Measurements from ENCODE around the gene FOXRED1.

FOXRED1 gene

GRCh38 chr11:126281666-126282175, 12.8 kb downstream of the FOXRED1 start:
- no peaks in the 10 kb centered on the region for H3K9me3 ChIP-seq (ENCODE audit: control insufficient read depth, insufficient read depth, low read length)
- TF ChIP-seq, protein P1, sequence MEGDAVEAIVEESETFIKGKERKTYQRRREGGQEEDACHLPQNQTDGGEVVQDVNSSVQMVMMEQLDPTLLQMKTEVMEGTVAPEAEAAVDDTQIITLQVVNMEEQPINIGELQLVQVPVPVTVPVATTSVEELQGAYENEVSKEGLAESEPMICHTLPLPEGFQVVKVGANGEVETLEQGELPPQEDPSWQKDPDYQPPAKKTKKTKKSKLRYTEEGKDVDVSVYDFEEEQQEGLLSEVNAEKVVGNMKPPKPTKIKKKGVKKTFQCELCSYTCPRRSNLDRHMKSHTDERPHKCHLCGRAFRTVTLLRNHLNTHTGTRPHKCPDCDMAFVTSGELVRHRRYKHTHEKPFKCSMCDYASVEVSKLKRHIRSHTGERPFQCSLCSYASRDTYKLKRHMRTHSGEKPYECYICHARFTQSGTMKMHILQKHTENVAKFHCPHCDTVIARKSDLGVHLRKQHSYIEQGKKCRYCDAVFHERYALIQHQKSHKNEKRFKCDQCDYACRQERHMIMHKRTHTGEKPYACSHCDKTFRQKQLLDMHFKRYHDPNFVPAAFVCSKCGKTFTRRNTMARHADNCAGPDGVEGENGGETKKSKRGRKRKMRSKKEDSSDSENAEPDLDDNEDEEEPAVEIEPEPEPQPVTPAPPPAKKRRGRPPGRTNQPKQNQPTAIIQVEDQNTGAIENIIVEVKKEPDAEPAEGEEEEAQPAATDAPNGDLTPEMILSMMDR (IDR thresholded peaks at IDR 0.05; ENCODE audit: low read depth, low read length, poor library complexity, severe bottlenecking), result no peak
- TF ChIP-seq EZH2phosphoT487 (IDR thresholded peaks at IDR 0.05; ENCODE audit: borderline replicate concordance, low read length), result no peak
- H3K36me3 ChIP-seq (ENCODE audit: control insufficient read depth, low read length), result peaks cover 17% of the 10 kb centered on the region
- H4K20me1 ChIP-seq (ENCODE audit: control insufficient read depth, insufficient read depth, low read depth, low read length), result no peaks in the 10 kb centered on the region
- peaks cover 49% of the 10 kb centered on the region for H3K4me1 ChIP-seq (ENCODE audit: control insufficient read depth, low read length)
- H3K27ac ChIP-seq (ENCODE audit: low read depth, low read length), result no peak overlapping the region
- peak overlapping the region; percentile 80 for H3K4me3 ChIP-seq (ENCODE audit: low read length)
- no peaks in the 10 kb centered on the region for H3K27me3 ChIP-seq (ENCODE audit: control insufficient read depth, low read length)
- peaks cover 16% of the 10 kb centered on the region for H3K79me2 ChIP-seq (ENCODE audit: control insufficient read depth, low read length)
- no peaks in the 10 kb centered on the region for H3K9me2 ChIP-seq (replicated peaks; ENCODE audit: control insufficient read depth, low read length)
- H3F3A ChIP-seq (ENCODE audit: control insufficient read depth, insufficient read depth), result peaks cover 15% of the 10 kb centered on the region; the same call in 1 of the 2 replicates
- H3K4me2 ChIP-seq (ENCODE audit: low read length), result peak overlapping the region; percentile 79

GRCh38 chr11:126282361-126282735, 13.4 kb downstream of the FOXRED1 start:
- H3F3A ChIP-seq (ENCODE audit: control insufficient read depth, insufficient read depth), result peaks cover 15% of the 10 kb centered on the region; the same call in 1 of the 2 replicates
- peaks cover 12% of the 10 kb centered on the region; the same call in 1 of the 2 replicates for H3K36me3 ChIP-seq (ENCODE audit: control insufficient read depth, low read length)
- H3K9me3 ChIP-seq (ENCODE audit: control insufficient read depth, insufficient read depth, low read length), result no peaks in the 10 kb centered on the region
- 0 out of 2 replicates have a peak overlapping the region, but pooled peaks have one; percentile 42 for H3K27ac ChIP-seq (ENCODE audit: low read depth, low read length)
- no peaks in the 10 kb centered on the region for H4K20me1 ChIP-seq (ENCODE audit: control insufficient read depth, insufficient read depth, low read depth, low read length)
- TF ChIP-seq, protein P1 (IDR thresholded peaks at IDR 0.05; ENCODE audit: low read depth, low read length, poor library complexity, severe bottlenecking), result no peak
- no peak for TF ChIP-seq EZH2phosphoT487 (IDR thresholded peaks at IDR 0.05; ENCODE audit: borderline replicate concordance, low read length)
- peak overlapping the region; percentile 79 for H3K4me2 ChIP-seq (ENCODE audit: low read length)
- H3K4me3 ChIP-seq (ENCODE audit: low read length), result peak overlapping the region; percentile 80
- no peaks in the 10 kb centered on the region for H3K9me2 ChIP-seq (replicated peaks; ENCODE audit: control insufficient read depth, low read length)
- no peaks in the 10 kb centered on the region for H3K27me3 ChIP-seq (ENCODE audit: control insufficient read depth, low read length)
- peaks cover 16% of the 10 kb centered on the region for H3K79me2 ChIP-seq (ENCODE audit: control insufficient read depth, low read length)
- H3K4me1 ChIP-seq (ENCODE audit: control insufficient read depth, low read length), result peaks cover 49% of the 10 kb centered on the region

GRCh38 chr11:126282736-126283591, 14.0 kb downstream of the FOXRED1 start, which contains the start of gene TIRAP:
Gene TIRAP, plus strand, starts transcription at chr11:126283093. Its CDS starts 7,802 bp downstream, at chr11:126290895.
- peak within 1 kb of the TSS; percentile 79 for H3K4me2 ChIP-seq (ENCODE audit: low read length)
- TF ChIP-seq, protein P1 (IDR thresholded peaks at IDR 0.05; ENCODE audit: low read depth, low read length, poor library complexity, severe bottlenecking), result no peak
- no peak for TF ChIP-seq EZH2phosphoT487 (IDR thresholded peaks at IDR 0.05; ENCODE audit: borderline replicate concordance, low read length)
- no peaks in the 10 kb centered on the region for H3K27me3 ChIP-seq (ENCODE audit: control insufficient read depth, low read length)
- no peaks in the 10 kb centered on the region for H3K9me3 ChIP-seq (ENCODE audit: control insufficient read depth, insufficient read depth, low read length)
- H3K79me2 ChIP-seq (ENCODE audit: control insufficient read depth, low read length), result peaks cover 16% of the 10 kb centered on the region
- peaks cover 5% of the 10 kb centered on the region; the same call in 1 of the 2 replicates for H3K36me3 ChIP-seq (ENCODE audit: control insufficient read depth, low read length)
- H3F3A ChIP-seq (ENCODE audit: control insufficient read depth, insufficient read depth), result peaks cover 15% of the 10 kb centered on the region; the same call in 1 of the 2 replicates
- peak within 1 kb of the TSS; percentile 80 for H3K4me3 ChIP-seq (ENCODE audit: low read length)
- no peaks in the 10 kb centered on the region for H3K9me2 ChIP-seq (replicated peaks; ENCODE audit: control insufficient read depth, low read length)
- H3K4me1 ChIP-seq (ENCODE audit: control insufficient read depth, low read length), result peaks cover 49% of the 10 kb centered on the region
- peak within 1 kb of the TSS; percentile 42 for H3K27ac ChIP-seq (ENCODE audit: low read depth, low read length)
- H4K20me1 ChIP-seq (ENCODE audit: control insufficient read depth, insufficient read depth, low read depth, low read length), result no peaks in the 10 kb centered on the region

Measured in DOHH2 (cell line).